HepG2 (cell line): ENCODE measurements around the gene TSEN54. TPM values are rescaled to one million over a fixed set of nuclear protein-coding genes. Genes with fewer than 3 reads are reported as not detected.

ENCODE experiments used
- AHDC1 ChIP-seq: sonication (generic); formaldehyde crosslinking; IDR thresholded peaks from 2 replicates; pipeline ENCODE4 v1.5.1; 2020; ENCODE audit warnings: mild to moderate bottlenecking, missing genetic modification reagents, borderline replicate concordance
- ATAD3A ChIP-seq: sonication (generic); formaldehyde crosslinking; IDR thresholded peaks from 2 replicates; pipeline ENCODE4 v1.4.0; 2020; ENCODE audit warnings: missing genetic modification reagents
- FOXC1 ChIP-seq: sonication (generic); formaldehyde crosslinking; IDR thresholded peaks from 2 replicates; pipeline ENCODE4 v1.8.0; 2022; ENCODE audit warnings: mild to moderate bottlenecking, missing genetic modification reagents, borderline replicate concordance
- FOXM1 ChIP-seq: sonication (generic); formaldehyde crosslinking; IDR thresholded peaks from 2 replicates; pipeline ENCODE4 v1.5.0; 2020; ENCODE audit warnings: missing genetic modification reagents
- GATAD1 ChIP-seq: IDR thresholded peaks from 2 replicates; pipeline ENCODE4 v1.6.1; 2016; ENCODE audit warnings: missing genetic modification reagents, missing compliant biosample characterization
- MTF1 ChIP-seq: sonication (generic); formaldehyde crosslinking; IDR thresholded peaks from 2 replicates; pipeline ENCODE4 v1.5.0; 2020; ENCODE audit warnings: missing genetic modification reagents
- PHF5A ChIP-seq: IDR thresholded peaks from one replicate; pipeline ENCODE4 v1.6.1; 2018; ENCODE audit warnings: low read depth, missing genetic modification reagents; ENCODE audit not compliant: unreplicated experiment
- RFXAP ChIP-seq: sonication (generic); formaldehyde crosslinking; IDR thresholded peaks from 2 replicates; pipeline ENCODE4 v1.4.0; 2020; ENCODE audit warnings: missing genetic modification reagents, borderline replicate concordance
- TCF7 ChIP-seq: sonication (generic); IDR thresholded peaks from 2 replicates; pipeline ENCODE4 v1.6.1; 2016; ENCODE audit warnings: antibody characterized with exemption, low read depth
- TGIF2 ChIP-seq: IDR thresholded peaks from 2 replicates; pipeline ENCODE4 v1.6.1; 2016; ENCODE audit warnings: control low read depth, missing compliant biosample characterization
- ZFP90 ChIP-seq: sonication (generic); formaldehyde crosslinking; IDR thresholded peaks from 2 replicates; pipeline ENCODE4 v1.8.0; 2022; ENCODE audit warnings: missing genetic modification reagents, mild to moderate bottlenecking, inconsistent platforms, borderline replicate concordance
- ZFYVE20 ChIP-seq: sonication (generic); formaldehyde crosslinking; IDR thresholded peaks from 2 replicates; pipeline ENCODE4 v1.8.0; 2023; ENCODE audit warnings: low read depth, mild to moderate bottlenecking, moderate library complexity, missing genetic modification reagents, borderline replicate concordance
- ZNF20 ChIP-seq: sonication (generic); formaldehyde crosslinking; IDR thresholded peaks from 2 replicates; pipeline ENCODE4 v1.4.0; 2020; ENCODE audit warnings: mild to moderate bottlenecking, moderate library complexity, missing genetic modification reagents
- ZNF292 ChIP-seq: sonication (generic); formaldehyde crosslinking; IDR thresholded peaks from 2 replicates; pipeline ENCODE4 v1.8.1; 2022; ENCODE audit warnings: mild to moderate bottlenecking, low read depth, missing genetic modification reagents, borderline replicate concordance
- ZNF318 ChIP-seq: sonication (generic); formaldehyde crosslinking; IDR thresholded peaks from 2 replicates; pipeline ENCODE4 v1.4.0; 2020; ENCODE audit warnings: mild to moderate bottlenecking, missing genetic modification reagents
- ZNF720 ChIP-seq: sonication (generic); formaldehyde crosslinking; IDR thresholded peaks from 2 replicates; pipeline ENCODE4 v1.4.0; 2020; ENCODE audit warnings: missing genetic modification reagents
- polyA plus RNA-seq, 8 experiments: library from polyadenylated mRNA; depleted of rRNA in 3 of 8; stranded (reverse) in 7 of 8; unstranded in 1 of 8; fragments of >200 nt; fragmentation: Illumina TruSeq in 4 of 8; extraction: Trizol in 4 of 8; gene quantifications; 2 replicates each; pipeline versions ENCODE4 v1.2.1 to v1.2.3, GENCODE V29; 2011 to 2016; ENCODE audit warnings: low read depth in 4 of 8, missing spikeins in 1 of 8, mixed read lengths in 1 of 8; ENCODE audit not compliant: insufficient read depth in 1 of 8
- total RNA-seq, 5 experiments: library from RNA; depleted of rRNA; stranded (reverse); fragments of >200 nt; fragmentation: Illumina TruSeq; extraction: Trizol; gene quantifications; 2 replicates each; pipeline ENCODE4 v1.2.3, GENCODE V29; 2016; ENCODE audit warnings: low read depth in 1 of 5

The TSEN54 gene
- total and polyA plus RNA-seq, 2 of the 13 experiments (the other 11 are each of a cell fraction or from before 2014, with no cell fraction given), result 62.9 to 63.3 TPM

GRCh38 chr17:75516255-75516618, at the start of gene TSEN54 (continued):
- TF ChIP-seq ATAD3A (CRISPR knock-in tag) (no peak), MTF1 (CRISPR knock-in tag) (no peak), TGIF2 (CRISPR knock-in tag) (no peak), RFXAP (CRISPR knock-in tag) (no peak), ZNF292 (CRISPR knock-in tag) (no peak), ZNF318 (no peak; the same call in 1 of the 2 replicates), GATAD1 (CRISPR knock-in tag) (0 out of 2 replicates have a peak, but pooled peaks have one; percentile 3), ZNF720 (CRISPR knock-in tag) (no peak), ZNF20 (CRISPR knock-in tag) (0 out of 2 replicates have a peak, but pooled peaks have one; percentile 80), FOXM1 (CRISPR knock-in tag) (no peak), ZFYVE20 (CRISPR knock-in tag) (no peak), ZFP90 (CRISPR knock-in tag) (no peak; the same call in 1 of the 2 replicates), FOXC1 (CRISPR knock-in tag) (no peak), TCF7 (no peak; the same call in 1 of the 2 replicates), PHF5A (CRISPR knock-in tag) (no peak), AHDC1 (no peak)
